Kidney (tissue), 14 donors: Measurements from ENCODE around the gene IFRD2. TPM values are rescaled to one million over a fixed set of nuclear protein-coding genes. Genes with fewer than 3 reads are reported as not detected.

Experiments used
- DNase-seq, 5 donors: peaks; one replicate each; pipeline ENCODE4 v3.0.0-alpha.2; 2013 to 2020
- FAIRE-seq: peaks from 2 replicates; lab custom pipeline; 2012; peaks lifted over from hg19 to GRCh38; lab: Jason Lieb, UNC
- H3K27ac ChIP-seq, 2 donors: one replicate each; pipeline ENCODE4 v1.7.0; 2013; ENCODE audit warnings: low read depth in 2 of 2, low read length in 2 of 2, inconsistent platforms in 1 of 2
- H3K27me3 ChIP-seq: one replicate; pipeline ENCODE4 v1.7.1; 2013; ENCODE audit warnings: low read length, inconsistent platforms; ENCODE audit not compliant: control insufficient read depth, insufficient read depth
- H3K36me3 ChIP-seq, 3 donors: one replicate each; pipeline versions ENCODE4 v1.7.0 to v1.7.1; 2013; ENCODE audit warnings: low read length in 3 of 3, control low read depth in 1 of 3, inconsistent platforms in 1 of 3; ENCODE audit not compliant: insufficient read depth in 3 of 3, control insufficient read depth in 2 of 3
- H3K4me1 ChIP-seq, 3 donors: one replicate each; pipeline versions ENCODE4 v1.7.0 to v1.7.1; 2013; ENCODE audit warnings: low read length in 3 of 3, inconsistent platforms in 1 of 3, low read depth in 1 of 3; ENCODE audit not compliant: control insufficient read depth in 2 of 3, insufficient read depth in 2 of 3
- H3K4me3 ChIP-seq, 3 donors: one replicate each; pipeline versions ENCODE4 v1.7.0 to v1.8.1; 2013; ENCODE audit warnings: low read length in 3 of 3, control low read depth in 1 of 3, inconsistent platforms in 1 of 3
- H3K9ac ChIP-seq, 3 donors: one replicate each; pipeline versions ENCODE4 v1.7.0 to v1.7.1; 2013; ENCODE audit warnings: low read length in 3 of 3, control low read depth in 1 of 3, inconsistent platforms in 1 of 3
- H3K9me3 ChIP-seq, 3 donors: one replicate each; pipeline versions ENCODE4 v1.7.0 to v1.7.1; 2013; ENCODE audit warnings: low read length in 3 of 3, control low read depth in 1 of 3, inconsistent platforms in 1 of 3; ENCODE audit not compliant: control insufficient read depth in 2 of 3, insufficient read depth in 1 of 3
- intact Hi-C: fragments of 100-400 bp; cut with DNase I; formaldehyde crosslinking; loops from one replicate; pipeline ENCODE4 v1.11.1; 2022
- polyA plus RNA-seq: library from polyadenylated mRNA; stranded (reverse); fragments of 350-450 nt; fragmentation: Illumina TruSeq; extraction: RNeasy Lipid Tissue Mini Kit (QIAGEN cat#74804); gene quantifications from one replicate; pipeline ENCODE4 v1.2.3, GENCODE V29; 2014; ENCODE audit warnings: low read depth, low replicate concordance; ENCODE audit not compliant: insufficient read depth
- total RNA-seq: library from RNA; stranded (reverse); fragmentation: NEBNext Ultra II Directional; extraction: Animal tissue kit (Norgen Biotek cat#: 25700); gene quantifications from one replicate; pipeline ENCODE4 v1.2.1, GENCODE V29; 2021
- TF ChIP-seq, protein P1 (sequence below): IDR thresholded peaks from 3 replicates; pipeline ENCODE4 v1.5.1; 2012; ENCODE audit warnings: mild to moderate bottlenecking, moderate library complexity, borderline replicate concordance; ENCODE audit not compliant: insufficient read depth; ENCODE audit errors: extremely low read depth
- donor health status: control.
- donor health status: control.
- donor health status: control.
- donor health status: control.
- donor health status: control.
- donor health status: DM: yes; HTN: yes; CAD: no.
- donor health status: Normal renal cell carcinoma (clear cell type).

IFRD2 gene
- total and polyA plus RNA-seq, 2 donors from 2014 or later = 54.1 to 78.1 TPM

- Histone ChIP-seq H3K4me1 (peaks cover 0 to 85% (median 45%) of the 10 kb centered on the region in 3 donors), H3K9ac (peak overlapping the region in 1 of 3 donors; percentile 36), H3K27ac (peak overlapping the region; percentile 66 to 83), H3K4me3 (no peak overlapping the region), H3K9me3 (no peaks in the 10 kb centered on the region), H3K27me3 (no peaks in the 10 kb centered on the region), H3K36me3 (peaks cover 2 to 3% (median 2%) of the 10 kb centered on the region in 3 donors)
- intact Hi-C loops = no loop called here
- peak in 2 of 5 donors; percentile 55 to 89 for DNase-seq
- TF ChIP-seq, protein P1, sequence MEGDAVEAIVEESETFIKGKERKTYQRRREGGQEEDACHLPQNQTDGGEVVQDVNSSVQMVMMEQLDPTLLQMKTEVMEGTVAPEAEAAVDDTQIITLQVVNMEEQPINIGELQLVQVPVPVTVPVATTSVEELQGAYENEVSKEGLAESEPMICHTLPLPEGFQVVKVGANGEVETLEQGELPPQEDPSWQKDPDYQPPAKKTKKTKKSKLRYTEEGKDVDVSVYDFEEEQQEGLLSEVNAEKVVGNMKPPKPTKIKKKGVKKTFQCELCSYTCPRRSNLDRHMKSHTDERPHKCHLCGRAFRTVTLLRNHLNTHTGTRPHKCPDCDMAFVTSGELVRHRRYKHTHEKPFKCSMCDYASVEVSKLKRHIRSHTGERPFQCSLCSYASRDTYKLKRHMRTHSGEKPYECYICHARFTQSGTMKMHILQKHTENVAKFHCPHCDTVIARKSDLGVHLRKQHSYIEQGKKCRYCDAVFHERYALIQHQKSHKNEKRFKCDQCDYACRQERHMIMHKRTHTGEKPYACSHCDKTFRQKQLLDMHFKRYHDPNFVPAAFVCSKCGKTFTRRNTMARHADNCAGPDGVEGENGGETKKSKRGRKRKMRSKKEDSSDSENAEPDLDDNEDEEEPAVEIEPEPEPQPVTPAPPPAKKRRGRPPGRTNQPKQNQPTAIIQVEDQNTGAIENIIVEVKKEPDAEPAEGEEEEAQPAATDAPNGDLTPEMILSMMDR = peak; percentile 1
- no peak for FAIRE-seq
These were observed 49.2 kb downstream of the IFRD2 start for GRCh38 chr3:50242851-50243542.

DNA sequence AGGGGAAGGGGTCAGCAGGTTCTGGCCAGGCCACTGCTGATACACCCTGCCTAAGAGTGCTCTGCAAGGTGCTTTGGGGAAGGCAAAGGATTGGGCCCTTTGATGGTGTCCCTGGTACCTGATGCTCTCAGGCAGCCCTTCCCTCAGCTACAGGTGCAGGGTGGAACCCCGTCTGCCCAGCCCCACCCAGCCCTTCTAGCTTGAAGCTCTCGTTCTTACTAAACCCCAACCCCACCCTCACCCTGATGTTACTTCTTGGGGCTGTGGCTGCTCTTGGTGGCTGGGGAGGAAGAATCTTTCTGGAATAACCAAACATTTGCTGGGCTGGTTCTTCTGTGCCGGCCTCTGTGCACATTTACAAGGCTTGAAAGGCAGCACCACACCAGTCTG lies 49.9 kb downstream of the IFRD2 start:
- no peak overlapping the region for H3K4me3 ChIP-seq
- no peaks in the 10 kb centered on the region for H3K27me3 ChIP-seq
- intact Hi-C loops = no loop called here
- peak overlapping the region; percentile 66 to 83 for H3K27ac ChIP-seq
- DNase-seq (no peak), FAIRE-seq (no peak)
- H3K36me3 ChIP-seq = peaks cover 2 to 3% (median 2%) of the 10 kb centered on the region in 3 donors
- no peaks in the 10 kb centered on the region for H3K9me3 ChIP-seq
- TF ChIP-seq, protein P1 = no peak
- peak overlapping the region in 1 of 3 donors; percentile 36 for H3K9ac ChIP-seq
- H3K4me1 ChIP-seq = peaks cover 0 to 87% (median 45%) of the 10 kb centered on the region in 3 donors

DNA sequence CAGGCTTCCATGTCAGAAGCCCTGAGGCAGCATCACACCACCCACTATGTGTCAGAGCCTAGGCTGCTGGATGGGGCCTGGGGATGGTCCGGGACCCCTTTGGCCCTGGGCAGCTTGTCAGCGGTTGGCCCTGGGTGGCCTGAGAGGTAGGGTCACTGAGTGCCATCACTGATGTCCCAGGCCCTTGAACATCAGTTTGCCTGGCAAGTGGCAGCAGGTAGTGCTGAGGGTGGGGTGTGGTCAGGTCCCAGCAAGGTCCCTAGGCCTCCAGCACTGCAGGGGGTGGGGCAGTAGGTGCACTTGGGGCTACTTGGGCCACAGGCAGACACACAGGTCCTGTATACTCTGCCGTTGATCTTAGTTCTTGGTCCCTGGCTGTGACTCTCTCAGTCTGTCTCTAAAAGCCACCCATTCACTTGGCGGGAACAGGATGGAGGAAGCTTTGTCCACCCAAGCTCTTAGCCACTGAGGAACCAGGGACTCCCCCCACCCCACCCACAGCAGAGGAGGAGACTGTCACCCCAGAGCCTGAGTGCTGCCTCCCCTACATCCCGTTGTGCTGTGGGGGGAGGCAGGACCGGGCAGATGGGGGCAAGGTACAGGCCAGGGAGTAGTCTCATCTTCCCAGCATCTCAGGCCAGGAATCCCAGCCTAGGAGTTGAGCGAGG lies 50.4 kb downstream of the IFRD2 start:
- Histone ChIP-seq H3K4me1 (peaks cover 0 to 85% (median 43%) of the 10 kb centered on the region in 3 donors), H3K9ac (peak overlapping the region in 2 of 3 donors; percentile 33 to 36), H3K27me3 (no peaks in the 10 kb centered on the region), H3K27ac (peak overlapping the region; percentile 66 to 68), H3K4me3 (no peak overlapping the region), H3K36me3 (peaks cover 0 to 2% (median 2%) of the 10 kb centered on the region in 3 donors), H3K9me3 (no peaks in the 10 kb centered on the region)
- intact Hi-C loops = no loop called here
- TF ChIP-seq, protein P1 = no peak
- DNase-seq = peak in 2 of 5 donors; percentile 53 to 65
- FAIRE-seq = no peak
